HG02759 (cell line): ENCODE results near the gene SLC18B1.
"Not testable (repeated sequence)": the region's sequence is repeated elsewhere in the genome, so short reads cannot be mapped to it uniquely, and the experiment has no call there.

ENCODE experiments used
- ATAC-seq: cut with Tn5 transposase; IDR thresholded peaks from one replicate; pipeline ENCODE4 v1.9.1; 2021; ENCODE audit warnings: mild to moderate bottlenecking, moderate library complexity; ENCODE audit not compliant: unreplicated experiment

The SLC18B1 gene

DNA sequence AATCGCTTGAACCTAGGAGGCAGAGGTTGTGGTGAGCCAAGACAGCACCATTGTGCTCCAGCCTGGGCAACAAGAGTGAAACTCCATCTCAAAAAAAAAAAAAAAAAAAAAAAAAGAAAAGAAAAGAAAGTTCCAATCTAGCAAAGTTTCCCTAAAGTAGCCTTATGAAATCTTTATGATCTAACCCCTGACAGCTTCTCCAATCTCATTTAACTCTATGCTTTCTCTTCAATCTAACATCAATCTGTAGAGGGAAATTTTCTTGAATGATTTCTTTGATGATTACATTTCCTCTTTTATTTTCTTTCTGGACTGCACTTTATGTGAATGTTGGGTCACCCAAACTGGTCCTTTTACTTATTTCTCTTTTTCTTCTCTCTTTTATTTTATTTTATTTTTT is 2.2 kb upstream of the SLC18B1 start:
- ATAC-seq, result no peak

DNA sequence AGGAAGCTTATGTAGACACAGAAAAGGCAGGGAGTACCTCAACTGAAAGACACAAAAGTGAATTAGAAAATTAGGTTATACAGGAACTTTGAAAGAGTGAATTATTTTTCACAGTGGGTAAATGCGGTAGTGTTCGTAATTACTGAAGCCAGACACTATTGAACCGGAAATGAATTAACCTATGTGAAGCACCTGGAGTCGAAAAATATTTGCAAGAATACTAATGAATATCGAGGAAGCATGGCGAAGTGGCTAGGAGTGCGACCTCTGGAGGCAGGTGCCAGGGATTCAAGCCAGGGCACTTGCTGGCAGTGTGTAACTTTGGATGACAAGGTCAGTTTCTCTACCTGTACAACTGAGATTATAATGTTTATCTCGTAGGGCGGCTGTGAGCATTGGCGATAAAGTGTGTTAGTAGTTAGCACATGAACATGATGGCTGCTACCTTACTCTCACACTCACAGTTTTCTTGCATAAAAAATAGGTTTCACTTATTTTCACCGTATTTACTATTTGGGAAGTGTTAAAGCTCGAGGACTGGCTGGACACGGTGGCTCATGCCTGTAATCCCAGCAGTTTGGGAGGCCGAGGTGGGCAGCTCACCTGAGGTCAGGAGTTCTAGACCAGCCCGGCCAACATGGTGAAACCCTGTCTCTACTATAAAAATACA is 567 bp upstream of the SLC18B1 start:
- ATAC-seq, result peak; percentile 82

DNA sequence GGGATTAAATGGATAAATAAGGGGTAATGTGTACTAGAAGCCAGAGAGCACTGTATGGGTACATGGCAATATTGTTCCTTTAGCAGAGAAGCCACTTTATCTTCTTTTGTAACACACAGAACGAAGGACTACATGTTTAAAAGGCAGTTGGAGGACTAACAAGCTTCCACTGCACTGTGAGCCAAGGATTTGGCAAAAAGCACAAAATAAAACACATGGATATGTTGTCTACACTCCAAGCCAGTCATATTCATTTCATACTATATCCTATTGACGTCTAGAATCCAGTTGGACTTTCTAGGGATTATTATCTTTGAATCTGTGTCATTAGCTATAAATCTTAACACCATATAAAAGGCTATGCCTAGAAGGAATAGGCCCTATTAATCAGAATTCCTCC is 3.0 kb downstream of the SLC18B1 start:
- no peak for ATAC-seq

DNA sequence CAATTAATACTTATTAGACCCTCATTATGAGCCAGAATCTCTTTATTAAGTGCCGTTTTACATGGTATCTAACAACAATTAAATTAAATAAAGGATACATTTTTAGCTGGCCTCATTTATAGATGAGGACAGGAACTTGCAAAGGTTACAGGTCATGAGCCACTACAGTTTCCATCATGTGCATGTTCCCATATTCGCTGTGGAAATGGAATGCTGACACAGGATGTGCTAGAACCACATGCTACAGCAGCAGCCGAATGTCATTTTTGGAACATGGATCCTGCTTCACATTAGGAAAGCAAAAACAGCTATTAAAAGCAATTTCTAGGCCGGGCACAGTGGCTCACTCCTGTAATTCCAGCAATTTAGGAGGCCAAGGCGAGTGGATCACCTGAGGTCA is 5.9 kb downstream of the SLC18B1 start:
- no peak for ATAC-seq

DNA sequence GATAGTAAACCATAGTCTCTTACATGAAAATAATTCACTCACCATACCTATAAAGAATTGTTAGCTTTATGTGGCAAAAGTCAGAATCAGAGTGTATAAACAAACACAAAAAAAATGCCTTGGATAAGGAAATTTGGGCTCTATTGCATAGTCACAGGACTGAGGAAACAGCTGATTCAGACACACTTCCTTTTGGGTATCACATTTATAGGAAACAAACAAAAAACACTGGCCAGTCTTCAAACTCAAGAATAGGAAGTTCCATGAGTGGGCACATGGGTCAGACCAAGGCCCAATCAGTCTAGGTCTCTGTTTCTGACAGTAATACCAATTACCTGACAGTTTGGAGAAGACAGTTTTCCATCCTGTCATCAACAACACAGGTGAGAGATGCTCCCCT is 8.0 kb downstream of the SLC18B1 start:
- no peak for ATAC-seq

DNA sequence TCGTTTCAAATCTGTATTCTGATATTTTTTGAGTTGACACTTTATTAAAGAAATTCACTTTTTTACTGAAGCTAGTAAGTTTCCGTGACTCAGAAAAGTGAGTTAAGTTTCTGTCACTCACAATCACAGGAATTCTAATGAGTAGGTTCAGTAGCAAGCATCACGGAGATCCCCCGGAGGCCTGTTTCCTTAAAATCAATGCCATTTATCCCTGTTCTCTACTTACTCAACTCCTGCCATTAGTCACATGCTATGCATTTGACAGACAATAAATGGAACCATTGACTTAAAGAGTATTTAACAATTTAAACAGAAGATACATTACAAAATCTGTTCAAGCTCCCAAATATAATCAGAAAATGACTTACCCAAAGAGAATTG is 9.1 kb downstream of the SLC18B1 start:
- no peak for ATAC-seq

DNA sequence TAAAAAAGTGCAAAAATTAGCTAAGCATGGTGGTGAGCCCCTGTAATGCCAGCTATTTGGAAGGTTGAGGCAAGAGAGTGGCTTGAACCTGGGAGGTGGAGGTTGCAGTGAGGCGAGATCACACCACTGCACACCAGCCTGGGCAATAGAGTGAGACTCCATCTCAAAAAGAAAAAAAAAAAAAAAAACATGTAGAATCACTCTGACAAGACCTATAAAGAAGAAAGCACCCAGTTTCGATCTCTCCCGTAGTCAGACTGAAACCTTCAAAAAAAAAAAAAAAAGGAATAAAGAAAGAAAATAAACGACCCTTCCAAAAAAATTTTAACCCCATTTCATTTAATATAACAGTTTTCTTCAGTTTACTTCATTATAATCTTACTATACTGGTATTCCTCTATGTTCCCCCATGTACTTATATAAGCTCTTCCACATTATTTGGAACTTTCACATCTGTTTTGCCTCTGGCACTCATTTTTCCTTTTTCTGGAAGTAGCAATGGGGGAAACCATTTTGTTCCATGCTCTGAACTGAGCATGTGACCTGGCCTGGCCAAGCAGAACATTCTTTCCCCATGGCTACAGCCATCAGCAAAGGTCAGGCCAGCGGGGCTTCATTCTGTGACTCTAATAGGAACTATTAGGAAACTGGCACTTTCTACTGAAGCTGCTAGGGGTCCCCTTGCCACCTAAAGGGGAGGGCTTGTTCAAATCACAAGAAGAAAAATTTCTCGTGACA is 9.6 kb downstream of the SLC18B1 start:
- ATAC-seq, result no peak

DNA sequence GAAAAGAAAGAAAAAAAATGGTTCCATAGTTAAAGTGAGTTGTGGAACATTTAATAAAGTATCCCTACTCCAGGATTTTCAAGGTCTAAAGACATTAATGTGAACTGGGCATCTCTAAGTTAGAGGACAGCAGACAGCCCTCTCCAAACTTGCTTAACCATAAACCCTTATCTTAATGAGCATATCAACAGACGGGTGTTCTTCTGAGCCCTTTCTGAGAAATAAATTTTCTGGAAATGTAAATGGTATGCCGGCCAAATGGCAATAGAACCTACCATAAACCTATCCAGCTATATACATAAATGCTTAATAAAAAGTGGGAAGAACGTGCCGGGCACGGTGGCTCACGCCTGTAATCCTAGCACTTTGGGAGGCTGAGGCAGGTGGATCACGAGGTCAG is 12.5 kb downstream of the SLC18B1 start:
- no peak for ATAC-seq

DNA sequence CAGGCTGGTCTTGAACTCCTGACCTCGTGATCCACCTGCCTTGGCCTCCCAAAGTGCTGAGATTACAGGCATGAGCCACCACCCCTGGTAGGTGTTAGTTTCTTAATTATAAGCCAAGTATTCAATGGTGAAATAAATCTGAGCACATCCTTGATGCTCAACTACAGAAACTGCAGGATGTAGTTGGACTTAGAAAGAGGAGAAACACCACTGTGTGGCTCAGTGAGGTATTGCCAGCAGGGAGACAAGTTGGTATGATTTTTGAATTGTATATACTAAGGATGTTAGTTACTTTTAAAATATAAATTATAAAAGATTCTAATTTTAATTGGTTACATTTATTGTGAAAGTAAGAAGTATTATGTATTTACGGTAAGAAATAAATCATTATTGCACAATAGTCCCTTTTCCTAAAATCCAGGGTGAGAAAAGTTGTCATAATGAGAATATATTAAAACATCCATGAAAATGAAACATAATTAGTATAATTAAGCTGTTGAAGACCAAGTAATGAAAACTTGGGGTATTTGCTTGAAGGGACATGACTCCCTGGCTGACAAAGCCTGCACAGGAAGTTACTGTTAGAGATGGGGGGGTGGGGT is 17.6 kb downstream of the SLC18B1 start:
- ATAC-seq, result no peak

DNA sequence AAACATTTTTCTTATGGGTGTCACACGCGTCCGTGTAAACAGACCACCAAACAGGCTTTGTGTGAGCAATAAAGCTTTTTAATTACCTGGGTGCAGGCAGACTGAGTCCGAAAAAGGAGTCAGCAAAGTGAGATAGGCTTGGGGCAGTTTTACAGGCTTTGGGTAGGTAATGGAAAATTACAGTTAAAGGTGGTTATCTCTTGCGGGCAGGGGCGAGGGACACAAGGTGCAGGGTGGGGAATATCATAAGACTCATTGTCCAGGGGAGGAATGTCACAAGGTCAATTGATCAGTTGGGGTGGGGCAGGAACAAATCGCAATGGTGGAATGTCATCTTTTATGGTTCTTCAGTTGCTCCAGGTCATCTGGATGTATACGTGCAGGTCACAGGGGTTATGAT is 20.6 kb downstream of the SLC18B1 start:
- ATAC-seq, result not testable (repeated sequence)

DNA sequence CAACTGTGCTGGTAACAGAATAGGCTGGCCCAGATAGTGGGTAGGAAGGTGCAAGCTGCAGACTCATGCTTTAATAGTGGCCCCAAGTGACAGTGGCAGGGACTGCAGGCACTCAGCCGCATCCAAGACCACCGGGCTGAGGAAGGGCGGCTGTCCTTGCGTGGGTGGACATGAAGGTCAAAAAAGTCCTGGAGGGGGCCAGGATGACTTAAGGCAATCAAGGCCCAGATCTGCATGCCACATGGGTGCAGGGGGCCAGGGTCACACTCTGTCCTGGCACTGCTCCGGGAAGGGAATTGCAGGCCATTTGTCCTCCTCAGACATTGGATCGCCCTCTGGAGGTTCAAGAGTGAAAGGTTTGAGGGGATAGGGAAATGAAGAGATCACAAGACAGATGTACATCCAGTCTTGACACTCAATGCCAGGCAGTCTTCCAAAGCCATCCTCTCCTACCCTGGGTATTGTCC is 30.4 kb downstream of the SLC18B1 start:
- peak; percentile 86 for ATAC-seq

DNA sequence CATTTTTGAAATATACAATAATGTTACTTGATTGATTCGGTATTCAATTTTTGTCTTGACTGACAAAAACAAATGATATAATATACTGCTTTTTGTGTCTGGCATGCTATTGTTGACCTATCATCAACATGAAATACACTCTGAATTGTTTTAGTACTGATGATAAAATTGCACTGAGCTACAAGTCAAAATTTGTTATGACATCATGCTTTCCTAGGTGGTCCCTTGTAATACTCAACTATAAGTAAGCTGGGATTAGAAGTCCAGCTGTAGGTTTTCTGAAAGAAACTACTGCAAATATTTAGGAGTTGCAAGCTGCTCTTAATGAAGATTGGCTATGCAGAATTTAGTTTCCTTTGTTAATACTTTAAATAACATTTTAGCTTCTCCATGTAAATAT is 32.9 kb downstream of the SLC18B1 start:
- ATAC-seq, result no peak

DNA sequence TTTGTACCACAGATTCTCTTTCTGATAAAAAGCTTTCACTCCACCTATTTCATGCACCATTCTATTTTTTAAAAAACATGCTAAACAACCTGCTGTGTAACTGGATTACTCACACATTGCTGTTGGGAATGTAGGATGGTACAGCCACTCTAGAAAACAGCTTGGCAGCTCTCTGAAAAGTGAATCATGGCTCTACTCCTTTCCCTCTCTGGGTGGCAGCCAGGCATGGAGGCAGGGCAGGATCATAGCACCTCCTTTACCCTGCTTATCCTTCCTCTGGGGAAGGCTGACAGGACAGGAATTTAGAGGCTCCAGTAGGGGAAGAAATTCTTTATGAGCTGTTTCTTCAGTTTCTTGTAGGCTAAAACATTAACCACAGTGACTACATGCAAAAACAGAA is 34.1 kb downstream of the SLC18B1 start:
- no peak for ATAC-seq

DNA sequence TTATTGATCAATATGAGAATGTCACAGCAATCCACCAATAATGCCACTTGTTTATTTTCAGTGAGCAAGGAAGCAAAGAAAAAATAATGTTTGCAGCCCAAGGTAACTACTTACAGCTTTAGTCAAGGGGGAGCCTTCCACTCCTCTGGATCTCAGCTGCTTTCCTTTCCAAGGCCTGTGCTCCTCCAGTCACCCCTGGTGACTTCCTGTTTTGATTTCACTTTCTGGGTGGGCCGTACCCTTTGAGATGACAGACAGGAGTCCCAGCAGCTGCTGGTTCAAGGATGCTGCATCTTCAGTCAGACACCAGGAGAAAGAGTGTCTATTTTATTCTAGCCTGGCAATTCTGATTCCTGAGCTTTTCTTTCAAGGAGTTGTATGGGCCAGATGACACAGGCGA is 35.2 kb downstream of the SLC18B1 start:
- ATAC-seq, result peak; percentile 84

DNA sequence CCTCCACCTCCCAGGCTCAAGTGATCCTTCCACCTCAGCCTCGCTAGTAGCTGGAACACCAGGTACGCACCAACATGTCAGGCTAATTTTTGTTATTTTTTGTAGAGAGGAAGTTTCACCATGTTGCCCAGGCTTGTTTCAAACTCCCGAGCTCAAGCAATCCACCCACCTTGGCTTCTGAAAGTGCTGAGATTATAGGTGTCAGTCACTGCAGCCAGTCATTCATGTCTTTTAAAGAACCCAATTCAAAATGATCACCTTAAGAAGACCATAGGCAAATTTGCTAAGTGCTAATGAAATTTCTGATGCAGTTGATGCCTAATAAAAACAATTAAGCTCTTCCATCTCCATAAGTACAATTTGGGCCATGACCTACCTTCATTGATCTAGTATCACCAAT is 38.2 kb downstream of the SLC18B1 start:
- peak; percentile 31 for ATAC-seq

DNA sequence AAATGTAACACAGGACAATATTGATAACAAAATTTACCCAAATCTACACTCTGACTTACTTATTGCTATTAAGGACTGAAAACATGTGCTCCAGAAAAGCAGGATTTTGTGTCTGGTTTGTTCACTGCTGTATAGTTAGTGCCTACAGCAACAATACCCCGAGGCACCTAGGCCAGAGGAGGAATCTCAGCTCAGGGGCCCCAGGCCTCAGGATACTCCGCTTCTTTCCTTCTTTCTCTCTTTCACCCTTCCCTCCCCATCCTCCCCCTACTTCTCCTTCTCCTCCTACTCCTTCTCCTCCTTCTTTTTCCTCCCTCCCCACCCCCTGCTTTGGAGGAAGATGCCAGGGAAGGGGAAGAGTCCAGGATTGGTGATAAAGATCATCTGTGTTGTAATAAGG is 39.7 kb downstream of the SLC18B1 start:
- ATAC-seq, result no peak

DNA sequence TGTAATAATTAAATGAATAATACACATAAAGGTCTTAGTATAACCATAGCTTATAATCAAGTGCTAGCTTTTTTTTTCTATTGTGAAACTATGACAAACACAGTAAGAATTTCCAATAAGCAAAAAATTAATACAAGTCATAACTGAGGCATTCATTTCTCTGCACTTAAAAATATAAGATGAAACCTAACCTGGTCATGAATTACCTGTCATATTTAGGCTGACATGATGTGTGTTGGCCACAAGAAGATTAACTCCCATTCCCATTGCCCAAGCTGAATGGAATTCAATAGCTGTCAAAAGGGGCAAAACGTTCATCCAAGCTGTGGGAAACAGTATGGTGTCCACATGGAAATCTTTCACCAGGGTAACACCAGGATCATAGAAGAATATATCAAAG is 46.2 kb downstream of the SLC18B1 start:
- no peak for ATAC-seq

DNA sequence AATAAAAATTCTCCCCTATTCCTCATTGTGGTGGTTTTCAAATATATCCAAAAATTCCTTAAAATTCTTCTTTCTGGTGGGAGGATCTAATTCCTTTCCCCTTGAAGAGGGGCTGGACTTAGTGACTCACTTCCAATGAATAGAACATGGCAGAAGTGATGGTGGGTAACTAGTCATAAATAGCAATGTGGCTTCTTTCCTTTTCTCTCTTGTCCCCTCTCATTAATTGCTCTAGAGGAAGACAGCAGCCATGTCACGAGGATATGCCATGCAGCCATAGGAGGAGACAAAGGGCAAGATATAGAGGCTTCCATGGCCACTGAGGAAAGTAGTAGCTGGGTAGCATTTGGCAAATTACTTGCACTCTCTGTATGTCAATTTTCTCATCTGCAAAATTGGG is 46.6 kb downstream of the SLC18B1 start:
- ATAC-seq, result no peak

DNA sequence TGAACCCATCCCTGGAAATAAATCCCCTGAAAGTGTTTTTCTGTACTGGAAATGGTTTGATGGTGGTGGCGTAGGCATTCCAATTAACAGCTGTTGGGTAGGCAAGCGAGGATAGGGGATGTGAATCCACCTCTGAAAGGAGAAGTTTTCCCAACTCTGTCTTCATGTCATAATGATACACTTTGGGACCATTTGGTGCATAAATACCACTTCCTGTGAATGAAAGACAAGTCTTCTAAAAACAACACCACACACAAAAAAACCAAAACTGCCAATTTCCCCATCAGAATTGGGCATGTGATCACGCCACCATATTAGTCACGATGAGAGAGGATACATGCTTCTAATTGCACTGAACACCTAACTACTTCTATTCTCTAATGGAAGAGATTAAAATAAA is 47.1 kb downstream of the SLC18B1 start:
- peak; percentile 47 for ATAC-seq

DNA sequence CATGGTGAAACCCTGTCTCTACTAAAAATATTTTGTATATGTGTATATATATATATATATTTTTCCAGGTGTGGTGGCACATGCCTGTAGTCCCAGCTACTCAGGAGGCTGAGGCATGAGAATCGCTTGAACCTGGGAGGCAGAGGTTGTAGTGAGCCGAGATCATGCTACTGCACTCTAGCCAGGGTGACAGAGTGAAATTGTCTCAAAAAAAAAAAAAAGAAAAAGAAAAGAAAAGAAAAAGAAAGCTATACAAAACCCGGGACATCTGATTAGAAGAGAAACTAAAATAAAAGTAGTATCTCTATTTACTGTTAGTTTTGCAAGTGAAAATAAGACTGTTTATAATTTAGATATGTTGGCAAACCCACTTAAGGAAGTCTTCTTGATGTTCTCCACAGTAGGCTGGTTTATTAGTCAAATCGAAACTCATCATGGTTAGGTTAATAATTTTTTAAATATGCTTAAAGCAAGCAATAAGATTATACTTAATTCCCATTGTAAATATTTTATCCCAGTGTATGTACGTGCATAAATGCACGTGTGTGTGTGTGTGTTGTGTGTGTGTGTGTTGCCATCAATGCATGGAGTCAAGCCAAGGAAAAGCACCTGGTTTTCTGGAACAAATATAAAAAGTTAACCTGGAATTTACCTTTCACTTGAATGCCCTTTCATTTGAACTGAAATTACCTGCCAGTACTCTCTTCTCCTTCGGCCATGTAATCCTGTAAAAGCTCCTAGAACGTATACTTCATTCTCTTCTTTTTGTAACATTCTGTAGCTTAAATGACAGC is 47.8 kb downstream of the SLC18B1 start:
- ATAC-seq, result peak; percentile 82

DNA sequence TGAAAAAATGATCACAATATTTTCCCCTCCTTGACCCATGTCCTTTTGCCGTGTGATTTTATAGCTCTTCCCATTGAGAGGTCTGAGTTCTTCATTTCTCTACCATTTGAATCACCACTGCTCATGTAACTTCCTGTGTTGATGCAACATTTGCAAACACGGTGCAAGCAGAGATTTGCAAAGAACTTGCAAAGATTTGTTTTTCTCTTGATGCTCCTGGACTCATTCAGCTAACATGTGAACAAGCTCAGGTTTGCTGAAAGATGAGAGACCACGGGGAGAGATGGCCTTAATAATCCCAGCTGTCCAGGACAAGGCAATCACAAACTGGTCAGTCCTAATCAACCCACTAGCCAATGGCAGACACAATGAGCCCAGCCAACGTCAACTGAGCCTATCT is 49.3 kb downstream of the SLC18B1 start:
- no peak for ATAC-seq
